Measurements from ENCODE around the gene LGR4. TPM values are rescaled to one million over a fixed set of nuclear protein-coding genes. Genes with fewer than 3 reads are reported as not detected.

LGR4 gene
- total and polyA plus RNA-seq, 2 of the 13 experiments (the other 11 are each of a cell fraction or from before 2014, with no cell fraction given), result 42.1 to 68.7 TPM

DNA sequence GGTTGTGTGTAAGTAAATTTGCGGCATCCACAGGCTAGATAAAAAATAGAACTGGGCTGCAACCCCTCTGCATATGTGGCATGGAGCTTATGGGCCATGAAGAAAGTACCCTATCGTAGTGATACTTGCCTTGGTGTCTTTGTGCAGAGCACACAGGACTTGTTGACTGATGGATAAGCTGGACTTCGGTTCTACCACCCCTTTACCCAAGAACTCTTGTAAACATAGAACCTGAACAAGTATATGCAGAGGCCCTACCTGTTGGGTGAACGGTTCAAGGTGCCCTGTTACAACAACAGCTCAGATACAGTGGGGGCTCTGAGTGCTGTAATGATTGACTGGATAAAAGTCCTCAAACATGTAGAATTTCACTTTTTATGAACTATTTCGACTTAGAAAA is 3.0 kb upstream of the LGR4 start (continued):
- TF ChIP-seq, protein P1, sequence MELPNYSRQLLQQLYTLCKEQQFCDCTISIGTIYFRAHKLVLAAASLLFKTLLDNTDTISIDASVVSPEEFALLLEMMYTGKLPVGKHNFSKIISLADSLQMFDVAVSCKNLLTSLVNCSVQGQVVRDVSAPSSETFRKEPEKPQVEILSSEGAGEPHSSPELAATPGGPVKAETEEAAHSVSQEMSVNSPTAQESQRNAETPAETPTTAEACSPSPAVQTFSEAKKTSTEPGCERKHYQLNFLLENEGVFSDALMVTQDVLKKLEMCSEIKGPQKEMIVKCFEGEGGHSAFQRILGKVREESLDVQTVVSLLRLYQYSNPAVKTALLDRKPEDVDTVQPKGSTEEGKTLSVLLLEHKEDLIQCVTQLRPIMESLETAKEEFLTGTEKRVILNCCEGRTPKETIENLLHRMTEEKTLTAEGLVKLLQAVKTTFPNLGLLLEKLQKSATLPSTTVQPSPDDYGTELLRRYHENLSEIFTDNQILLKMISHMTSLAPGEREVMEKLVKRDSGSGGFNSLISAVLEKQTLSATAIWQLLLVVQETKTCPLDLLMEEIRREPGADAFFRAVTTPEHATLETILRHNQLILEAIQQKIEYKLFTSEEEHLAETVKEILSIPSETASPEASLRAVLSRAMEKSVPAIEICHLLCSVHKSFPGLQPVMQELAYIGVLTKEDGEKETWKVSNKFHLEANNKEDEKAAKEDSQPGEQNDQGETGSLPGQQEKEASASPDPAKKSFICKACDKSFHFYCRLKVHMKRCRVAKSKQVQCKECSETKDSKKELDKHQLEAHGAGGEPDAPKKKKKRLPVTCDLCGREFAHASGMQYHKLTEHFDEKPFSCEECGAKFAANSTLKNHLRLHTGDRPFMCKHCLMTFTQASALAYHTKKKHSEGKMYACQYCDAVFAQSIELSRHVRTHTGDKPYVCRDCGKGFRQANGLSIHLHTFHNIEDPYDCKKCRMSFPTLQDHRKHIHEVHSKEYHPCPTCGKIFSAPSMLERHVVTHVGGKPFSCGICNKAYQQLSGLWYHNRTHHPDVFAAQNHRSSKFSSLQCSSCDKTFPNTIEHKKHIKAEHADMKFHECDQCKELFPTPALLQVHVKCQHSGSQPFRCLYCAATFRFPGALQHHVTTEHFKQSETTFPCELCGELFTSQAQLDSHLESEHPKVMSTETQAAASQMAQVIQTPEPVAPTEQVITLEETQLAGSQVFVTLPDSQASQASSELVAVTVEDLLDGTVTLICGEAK (IDR thresholded peaks at IDR 0.05), result no peak
- TF ChIP-seq, protein P1 (CRISPR knock-in tag; IDR thresholded peaks at IDR 0.05), result no peak; the same call in 1 of the 2 replicates
- TF ChIP-seq KIAA2018 (CRISPR knock-in tag; IDR thresholded peaks at IDR 0.05; ENCODE audit: borderline replicate concordance) (no peak), CREM (IDR thresholded peaks at IDR 0.05) (peak; percentile 70), CREM (CRISPR knock-in tag; IDR thresholded peaks at IDR 0.05) (no peak), ZNF709 (CRISPR knock-in tag; IDR thresholded peaks at IDR 0.05) (no peak), PRDM4 (CRISPR knock-in tag; IDR thresholded peaks at IDR 0.05; ENCODE audit: borderline replicate concordance) (no peak), HNRNPLL (IDR thresholded peaks at IDR 0.05; ENCODE audit: low read depth, low read length, poor library complexity, severe bottlenecking) (no peak), TMF1 (CRISPR knock-in tag; IDR thresholded peaks at IDR 0.05; ENCODE audit: low read depth) (no peak), ZNF572 (CRISPR knock-in tag; IDR thresholded peaks at IDR 0.05) (no peak)

Measured in HepG2 (cell line).